Cerebellar cortex (tissue), 1 donor: ENCODE results near the gene MRPS5.
"Not testable (repeated sequence)": the region's sequence is repeated elsewhere in the genome, so short reads cannot be mapped to it uniquely, and the experiment has no call there.

Experiments used
- DNase-seq: peaks from one replicate; pipeline ENCODE4 v3.0.0-alpha.2; 2015; ENCODE audit warnings: low spot score

The MRPS5 gene

GRCh38 chr2:95046371-95047112 lies 75.1 kb downstream of the MRPS5 start:
- no peak for DNase-seq

DNA sequence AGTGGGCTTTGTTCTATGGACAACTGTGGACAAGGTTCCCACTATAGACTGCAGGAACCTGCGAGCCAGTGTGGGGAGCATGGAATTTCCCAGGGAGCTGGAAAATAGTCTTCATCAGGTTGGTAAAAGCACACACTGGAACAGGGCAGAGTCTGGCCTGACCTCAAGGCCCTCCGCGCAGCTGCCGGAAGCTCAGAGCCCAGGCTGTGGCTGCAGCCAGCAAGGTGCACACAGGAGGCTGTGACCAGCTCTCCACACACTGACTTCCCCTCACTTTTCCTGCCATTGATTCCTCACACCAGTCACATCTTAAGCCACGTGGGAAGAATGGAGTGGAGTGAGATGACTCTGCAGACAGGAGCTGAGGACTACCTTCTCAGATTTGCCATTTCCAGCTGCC lies 77.0 kb downstream of the MRPS5 start:
- no peak for DNase-seq

DNA sequence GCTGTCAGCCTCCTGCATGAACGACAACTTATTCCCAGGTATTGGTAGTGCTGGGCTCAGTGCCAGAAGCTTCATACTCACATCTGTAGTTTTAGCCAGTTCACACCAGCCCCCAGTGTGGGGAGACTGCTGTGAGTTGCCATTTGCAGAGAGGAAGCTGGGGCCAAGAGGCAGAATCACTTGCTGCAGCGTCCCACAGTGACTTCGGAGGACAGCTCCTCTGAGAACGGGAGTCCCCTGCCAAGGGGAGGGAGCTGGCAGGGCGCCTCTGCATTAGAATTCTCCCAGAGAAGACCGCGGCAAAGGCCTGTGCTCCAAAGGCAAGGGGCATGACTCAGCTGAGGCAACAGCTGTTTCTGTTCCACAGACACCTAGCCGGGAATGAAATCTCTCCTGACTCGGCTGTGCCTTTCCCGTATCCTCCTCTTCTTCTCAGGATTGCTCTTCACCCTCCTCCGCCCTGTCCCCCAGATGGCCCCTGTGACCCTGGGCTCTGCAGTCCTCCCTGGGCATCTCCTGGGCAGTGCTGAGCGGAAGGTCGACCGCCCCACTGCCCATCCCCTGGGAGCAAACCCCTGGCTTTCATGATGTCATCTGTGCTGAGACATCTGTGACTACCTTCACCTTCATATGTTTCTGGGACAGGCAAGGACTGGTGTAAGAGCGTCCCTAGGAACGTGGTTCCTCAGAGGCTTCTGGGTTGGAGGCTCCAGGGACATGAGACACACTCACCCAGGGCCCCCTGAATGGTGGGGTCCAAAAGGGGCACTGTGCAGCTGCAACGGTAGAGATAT lies 78.1 kb downstream of the MRPS5 start:
- DNase-seq: peak; percentile 19

GRCh38 chr2:95042472-95043271 lies 78.9 kb downstream of the MRPS5 start:
- no peak for DNase-seq

DNA sequence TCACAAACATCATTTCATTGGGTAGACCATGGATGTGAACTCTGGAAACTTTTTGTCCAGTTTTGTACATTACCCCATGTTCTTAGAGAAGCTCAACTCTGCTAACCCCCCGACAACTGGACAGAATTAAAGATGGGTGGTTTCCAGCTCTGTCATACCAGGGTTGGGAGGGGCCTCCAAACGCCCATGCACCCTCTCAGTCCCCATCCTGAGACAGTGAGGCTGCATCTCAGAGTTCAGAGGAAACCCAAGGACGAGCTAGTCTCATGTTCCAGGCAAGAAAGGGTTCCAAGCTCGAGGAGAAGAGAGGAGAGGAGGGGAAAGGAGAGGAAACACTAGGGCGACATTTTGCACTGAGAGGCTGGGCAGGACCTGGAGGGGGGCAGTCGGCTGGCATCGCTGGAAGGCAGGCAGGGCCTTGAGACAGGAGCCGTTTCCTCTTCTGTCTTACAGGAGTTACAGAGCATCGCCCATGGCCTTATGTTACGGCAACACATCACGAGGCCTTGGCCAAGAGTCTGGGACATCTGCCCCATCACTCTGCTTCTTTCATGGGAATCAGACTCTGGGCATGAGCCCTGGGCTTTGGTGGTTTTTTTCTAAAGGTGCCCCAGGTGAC lies 79.7 kb downstream of the MRPS5 start:
- DNase-seq: no peak

GRCh38 chr2:95041060-95041823 lies 80.4 kb downstream of the MRPS5 start:
- DNase-seq: no peak

GRCh38 chr2:95040426-95040825 lies 81.2 kb downstream of the MRPS5 start:
- DNase-seq: no peak

DNA sequence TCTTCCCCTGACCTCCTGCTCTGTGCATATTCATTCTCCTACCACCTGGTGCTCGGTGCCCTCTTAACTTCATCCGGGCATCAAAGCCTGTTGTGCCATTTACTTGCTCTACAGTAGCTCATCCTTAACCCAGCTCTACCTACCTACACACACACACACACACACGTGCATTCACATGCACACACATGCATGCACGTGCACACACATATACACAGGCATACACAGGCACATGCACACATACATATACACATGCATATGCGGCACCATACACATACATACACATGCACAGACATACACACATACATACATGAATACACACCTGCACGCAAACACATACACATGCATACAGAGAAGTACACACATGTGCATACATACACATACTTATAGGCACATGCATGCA lies 81.6 kb downstream of the MRPS5 start:
- DNase-seq: no peak

- DNase-seq: no peak
Measured at GRCh38 chr2:95039363-95039762, 82.2 kb downstream of the MRPS5 start.

GRCh38 chr2:95038635-95039298 lies 82.8 kb downstream of the MRPS5 start:
- DNase-seq: no peak

DNA sequence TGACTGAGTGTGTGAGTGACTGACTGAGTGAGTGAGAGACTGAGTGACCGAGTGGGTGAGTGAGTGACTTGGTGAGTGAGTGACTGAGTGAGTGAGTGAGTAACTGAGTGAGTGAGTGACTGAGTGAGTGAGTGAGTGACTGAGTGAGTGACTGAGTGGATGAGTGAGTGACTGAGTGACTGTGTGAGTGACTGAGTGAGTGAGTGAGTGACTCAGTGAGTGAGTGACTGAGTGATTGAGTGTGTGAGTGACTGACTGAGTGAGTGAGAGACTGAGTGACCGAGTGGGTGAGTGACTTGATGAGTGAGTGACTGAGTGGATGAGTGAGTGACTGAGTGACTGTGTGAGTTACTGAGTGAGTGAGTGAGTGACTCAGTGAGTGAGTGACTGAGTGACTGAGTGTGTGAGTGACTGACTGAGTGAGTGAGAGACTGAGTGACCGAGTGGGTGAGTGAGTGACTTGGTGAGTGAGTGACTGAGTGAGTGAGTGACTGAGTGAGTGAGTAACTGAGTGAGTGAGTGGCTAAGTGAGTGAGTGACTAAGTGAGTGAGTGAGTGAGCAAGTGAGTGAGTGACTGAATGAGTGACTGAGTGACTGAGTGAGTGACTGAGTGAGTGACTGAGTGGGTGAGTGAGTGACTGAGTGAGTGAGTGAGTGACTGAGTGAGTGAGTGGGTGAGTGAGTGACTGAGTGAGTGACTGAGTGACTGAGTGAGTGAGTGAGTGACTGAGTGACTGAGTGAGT lies 83.6 kb downstream of the MRPS5 start:
- DNase-seq: not testable (repeated sequence)

DNA sequence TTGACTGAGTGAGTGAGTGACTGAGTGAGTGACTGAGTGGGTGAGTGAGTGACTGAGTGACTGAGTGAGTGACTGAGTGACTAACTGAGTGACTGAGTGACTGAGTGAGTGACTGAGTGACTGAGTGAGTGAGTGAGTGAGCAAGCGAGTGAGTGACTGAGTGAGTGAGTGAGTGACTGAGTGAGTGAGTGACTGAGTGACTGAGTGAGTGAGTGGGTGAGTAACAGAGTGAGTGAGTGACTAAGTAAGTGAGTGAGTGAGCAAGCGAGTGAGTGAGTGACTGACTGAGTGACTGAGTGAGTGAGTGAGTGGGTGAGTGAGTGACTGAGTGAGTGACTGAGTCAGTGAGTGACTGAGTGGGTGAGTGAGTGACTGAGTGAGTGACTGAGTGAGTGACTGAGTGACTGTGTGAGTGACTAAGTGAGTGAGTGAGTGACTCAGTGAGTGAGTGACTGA lies 84.2 kb downstream of the MRPS5 start:
- DNase-seq: no peak

GRCh38 chr2:95036596-95037383 lies 84.8 kb downstream of the MRPS5 start:
- DNase-seq: no peak
